Neural cell (in vitro differentiated cells): ENCODE measurements around the gene MEP1B. TPM values are rescaled to one million over a fixed set of nuclear protein-coding genes. Genes with fewer than 3 reads are reported as not detected.

Experiments used
- H2AFZ ChIP-seq: fragments of 200-600, 300-800 bp; sonication (generic), shearing (Covaris generic); 2 replicates; pipeline ENCODE4 v1.6.0; 2014; ENCODE audit warnings: low read depth, mild to moderate bottlenecking, antibody characterized with exemption, low read length, moderate library complexity
- H3F3A ChIP-seq: fragments of 200-600 bp; shearing (Covaris generic); 2 replicates; pipeline ENCODE4 v1.6.1; 2016; ENCODE audit warnings: mild to moderate bottlenecking, moderate library complexity, mixed read lengths, antibody characterized with exemption, low read length; ENCODE audit not compliant: insufficient read depth, poor library complexity, severe bottlenecking
- H3K27ac ChIP-seq: fragments of 200-600, 300-800 bp; sonication (generic), shearing (Covaris generic); 2 replicates; pipeline ENCODE4 v1.5.1; 2014; ENCODE audit warnings: mild to moderate bottlenecking, low read length, moderate library complexity
- H3K27me3 ChIP-seq: fragments of 300-800, 200-600 bp; sonication (generic), shearing (Covaris generic); 2 replicates; pipeline ENCODE4 v1.6.0; 2014; ENCODE audit warnings: mild to moderate bottlenecking, low read depth, low read length, moderate library complexity; ENCODE audit not compliant: insufficient read depth
- H3K36me3 ChIP-seq: fragments of 300-800, 200-600 bp; sonication (generic), shearing (Covaris generic); 2 replicates; pipeline ENCODE4 v1.5.1; 2014; ENCODE audit warnings: mild to moderate bottlenecking, antibody characterized with exemption, low read length, moderate library complexity; ENCODE audit not compliant: insufficient read depth
- H3K4me2 ChIP-seq: fragments of 300-800, 200-600 bp; sonication (generic), shearing (Covaris generic); 2 replicates; pipeline ENCODE4 v1.6.0; 2014; ENCODE audit warnings: mild to moderate bottlenecking, low read length
- H3K4me3 ChIP-seq: fragments of 300-800, 200-600 bp; sonication (generic), shearing (Covaris generic); 2 replicates; pipeline ENCODE4 v1.5.1; 2014; ENCODE audit warnings: mild to moderate bottlenecking, low read length, moderate library complexity
- H3K79me2 ChIP-seq: fragments of 200-600 bp; shearing (Covaris generic); replicated peaks from 2 replicates; pipeline ENCODE4 v1.6.0; 2014; ENCODE audit warnings: mild to moderate bottlenecking, low read length, moderate library complexity; ENCODE audit not compliant: insufficient read depth
- H3K9ac ChIP-seq: fragments of 300-800, 200-600 bp; sonication (generic), shearing (Covaris generic); 2 replicates; pipeline ENCODE4 v1.6.1; 2016; ENCODE audit warnings: mild to moderate bottlenecking, low read length, mixed read lengths
- H3K9me2 ChIP-seq: fragments of 200-600 bp; shearing (Covaris generic); 2 replicates; pipeline ENCODE4 v1.6.1; 2016; ENCODE audit warnings: mild to moderate bottlenecking, low read length, mixed read lengths; ENCODE audit not compliant: insufficient read depth
- H3K9me3 ChIP-seq: fragments of 200-600, 300-800 bp; sonication (generic), shearing (Covaris generic); 2 replicates; pipeline ENCODE4 v1.6.1; 2016; ENCODE audit warnings: mild to moderate bottlenecking, mixed run types, low read length, moderate library complexity, mixed read lengths
- H4K20me1 ChIP-seq: fragments of 200-600 bp; shearing (Covaris generic); 2 replicates; pipeline ENCODE4 v1.6.1; 2016; ENCODE audit warnings: mild to moderate bottlenecking, mixed run types; ENCODE audit not compliant: insufficient read depth
- EP300 ChIP-seq: fragments of 450-650 bp; conservative IDR thresholded peaks from 2 replicates; pipeline ENCODE4 v1.6.1; 2014; ENCODE audit warnings: antibody characterized with exemption, mild to moderate bottlenecking, moderate library complexity; ENCODE audit not compliant: poor library complexity, severe bottlenecking
- EZH2 ChIP-seq: fragments of 200-600, 300-800 bp; shearing (Covaris generic), sonication (generic); IDR thresholded peaks from 2 replicates; pipeline ENCODE4 v1.6.1; 2014; ENCODE audit warnings: antibody characterized with exemption, low read length, borderline replicate concordance, mild to moderate bottlenecking; ENCODE audit not compliant: insufficient read depth, poor library complexity, severe bottlenecking
- MXI1 ChIP-seq: fragments of 450-650 bp; conservative IDR thresholded peaks from 2 replicates; pipeline ENCODE4 v1.6.1; 2014; ENCODE audit warnings: antibody characterized with exemption, mild to moderate bottlenecking; ENCODE audit not compliant: poor library complexity, severe bottlenecking
- POLR2AphosphoS5 ChIP-seq: IDR thresholded peaks from 2 replicates; pipeline ENCODE4 v1.6.1; 2012
- RAD21 ChIP-seq: fragments of 450-650 bp; conservative IDR thresholded peaks from 2 replicates; pipeline ENCODE4 v1.6.1; 2014; ENCODE audit warnings: antibody characterized with exemption, mild to moderate bottlenecking, moderate library complexity
- SMC3 ChIP-seq: fragments of 450-650 bp; conservative IDR thresholded peaks from 2 replicates; pipeline ENCODE4 v1.6.1; 2014; ENCODE audit warnings: antibody characterized with exemption, mild to moderate bottlenecking, moderate library complexity; ENCODE audit not compliant: poor library complexity
- TAF1 ChIP-seq: IDR thresholded peaks from 2 replicates; pipeline ENCODE4 v1.6.1; 2012; ENCODE audit warnings: low read depth
- polyA plus RNA-seq: library from polyadenylated mRNA; depleted of rRNA; stranded (reverse); fragments of >200 nt; gene quantifications from 2 replicates; pipeline ENCODE4 v1.2.3, GENCODE V29; 2014
- TF ChIP-seq, protein P1 (sequence below): fragments of 450-650 bp; IDR thresholded peaks from 2 replicates; pipeline ENCODE4 v1.5.1; 2014; ENCODE audit warnings: antibody characterized with exemption, mild to moderate bottlenecking, moderate library complexity; ENCODE audit not compliant: poor library complexity, severe bottlenecking
- TF ChIP-seq, protein P2 (sequence below): IDR thresholded peaks from 2 replicates; pipeline ENCODE4 v1.6.1; 2012; ENCODE audit warnings: borderline replicate concordance

MEP1B gene
- polyA plus RNA-seq, 1 donor from 2014 or later: not detected

DNA sequence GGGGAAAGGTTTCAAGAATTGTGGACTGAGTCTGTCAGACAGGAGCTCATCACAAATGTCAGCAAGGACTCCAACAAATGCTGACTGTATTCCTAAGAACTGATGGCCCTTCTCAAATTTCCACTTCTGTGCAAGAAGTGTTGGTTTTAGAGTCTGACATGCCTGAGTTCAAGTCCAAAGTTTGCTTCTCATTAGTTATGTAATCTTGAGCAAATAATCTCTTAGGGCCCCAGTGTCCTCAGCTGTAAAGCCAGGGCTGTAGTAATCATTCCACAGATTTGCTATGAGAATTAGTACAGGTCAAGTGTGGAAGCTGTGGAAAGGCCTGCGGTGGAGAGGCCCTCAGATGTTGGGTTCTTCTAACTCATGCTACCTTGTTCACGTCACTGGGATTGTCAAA, 23.9 kb downstream of the MEP1B start:
- TF ChIP-seq MXI1 (no peak), TAF1 (no peak), RAD21 (no peak), POLR2AphosphoS5 (no peak), EP300 (no peak), SMC3 (no peak), EZH2 (no peak)
- TF ChIP-seq, protein P1, sequence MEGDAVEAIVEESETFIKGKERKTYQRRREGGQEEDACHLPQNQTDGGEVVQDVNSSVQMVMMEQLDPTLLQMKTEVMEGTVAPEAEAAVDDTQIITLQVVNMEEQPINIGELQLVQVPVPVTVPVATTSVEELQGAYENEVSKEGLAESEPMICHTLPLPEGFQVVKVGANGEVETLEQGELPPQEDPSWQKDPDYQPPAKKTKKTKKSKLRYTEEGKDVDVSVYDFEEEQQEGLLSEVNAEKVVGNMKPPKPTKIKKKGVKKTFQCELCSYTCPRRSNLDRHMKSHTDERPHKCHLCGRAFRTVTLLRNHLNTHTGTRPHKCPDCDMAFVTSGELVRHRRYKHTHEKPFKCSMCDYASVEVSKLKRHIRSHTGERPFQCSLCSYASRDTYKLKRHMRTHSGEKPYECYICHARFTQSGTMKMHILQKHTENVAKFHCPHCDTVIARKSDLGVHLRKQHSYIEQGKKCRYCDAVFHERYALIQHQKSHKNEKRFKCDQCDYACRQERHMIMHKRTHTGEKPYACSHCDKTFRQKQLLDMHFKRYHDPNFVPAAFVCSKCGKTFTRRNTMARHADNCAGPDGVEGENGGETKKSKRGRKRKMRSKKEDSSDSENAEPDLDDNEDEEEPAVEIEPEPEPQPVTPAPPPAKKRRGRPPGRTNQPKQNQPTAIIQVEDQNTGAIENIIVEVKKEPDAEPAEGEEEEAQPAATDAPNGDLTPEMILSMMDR: no peak
- TF ChIP-seq, protein P2, sequence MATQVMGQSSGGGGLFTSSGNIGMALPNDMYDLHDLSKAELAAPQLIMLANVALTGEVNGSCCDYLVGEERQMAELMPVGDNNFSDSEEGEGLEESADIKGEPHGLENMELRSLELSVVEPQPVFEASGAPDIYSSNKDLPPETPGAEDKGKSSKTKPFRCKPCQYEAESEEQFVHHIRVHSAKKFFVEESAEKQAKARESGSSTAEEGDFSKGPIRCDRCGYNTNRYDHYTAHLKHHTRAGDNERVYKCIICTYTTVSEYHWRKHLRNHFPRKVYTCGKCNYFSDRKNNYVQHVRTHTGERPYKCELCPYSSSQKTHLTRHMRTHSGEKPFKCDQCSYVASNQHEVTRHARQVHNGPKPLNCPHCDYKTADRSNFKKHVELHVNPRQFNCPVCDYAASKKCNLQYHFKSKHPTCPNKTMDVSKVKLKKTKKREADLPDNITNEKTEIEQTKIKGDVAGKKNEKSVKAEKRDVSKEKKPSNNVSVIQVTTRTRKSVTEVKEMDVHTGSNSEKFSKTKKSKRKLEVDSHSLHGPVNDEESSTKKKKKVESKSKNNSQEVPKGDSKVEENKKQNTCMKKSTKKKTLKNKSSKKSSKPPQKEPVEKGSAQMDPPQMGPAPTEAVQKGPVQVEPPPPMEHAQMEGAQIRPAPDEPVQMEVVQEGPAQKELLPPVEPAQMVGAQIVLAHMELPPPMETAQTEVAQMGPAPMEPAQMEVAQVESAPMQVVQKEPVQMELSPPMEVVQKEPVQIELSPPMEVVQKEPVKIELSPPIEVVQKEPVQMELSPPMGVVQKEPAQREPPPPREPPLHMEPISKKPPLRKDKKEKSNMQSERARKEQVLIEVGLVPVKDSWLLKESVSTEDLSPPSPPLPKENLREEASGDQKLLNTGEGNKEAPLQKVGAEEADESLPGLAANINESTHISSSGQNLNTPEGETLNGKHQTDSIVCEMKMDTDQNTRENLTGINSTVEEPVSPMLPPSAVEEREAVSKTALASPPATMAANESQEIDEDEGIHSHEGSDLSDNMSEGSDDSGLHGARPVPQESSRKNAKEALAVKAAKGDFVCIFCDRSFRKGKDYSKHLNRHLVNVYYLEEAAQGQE: no peak
- no peak overlapping the region for H3K4me3 ChIP-seq
- no peak overlapping the region for H3K4me2 ChIP-seq
- no peak overlapping the region for H3K9ac ChIP-seq
- H3K27ac ChIP-seq: no peak overlapping the region
- H3K9me2 ChIP-seq: no peaks in the 10 kb centered on the region
- no peak overlapping the region for H2AFZ ChIP-seq
- no peaks in the 10 kb centered on the region for H3K27me3 ChIP-seq
- no peaks in the 10 kb centered on the region for H3K36me3 ChIP-seq
- H3F3A ChIP-seq: no peaks in the 10 kb centered on the region
- no peaks in the 10 kb centered on the region for H3K9me3 ChIP-seq
- no peaks in the 10 kb centered on the region for H3K79me2 ChIP-seq
- no peaks in the 10 kb centered on the region for H4K20me1 ChIP-seq

DNA sequence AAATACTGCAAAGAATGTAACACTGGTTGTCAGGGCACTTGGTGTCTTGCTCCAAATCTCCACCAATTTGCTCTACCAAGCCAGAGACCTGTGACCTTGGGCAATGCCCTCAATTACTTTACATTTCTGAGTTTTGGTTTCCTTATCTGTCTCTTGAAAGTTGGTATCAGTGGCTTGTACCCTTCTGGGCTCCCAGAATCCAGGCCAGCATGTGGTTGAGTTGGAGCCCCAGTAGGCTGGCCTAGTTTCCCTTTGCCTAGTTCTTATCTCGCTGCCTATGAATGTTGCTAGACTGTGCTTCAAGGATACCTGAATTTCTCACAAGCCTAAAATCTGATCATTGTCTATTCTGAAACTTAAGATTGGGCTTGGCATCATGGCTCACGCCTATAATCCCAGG, 26.6 kb downstream of the MEP1B start:
- Histone ChIP-seq H3K9me3 (no peaks in the 10 kb centered on the region), H3K9me2 (no peaks in the 10 kb centered on the region), H3K4me2 (no peak overlapping the region), H3K9ac (no peak overlapping the region), H3K27ac (no peak overlapping the region), H3K36me3 (no peaks in the 10 kb centered on the region), H3K4me3 (no peak overlapping the region), H4K20me1 (no peaks in the 10 kb centered on the region), H3K27me3 (no peaks in the 10 kb centered on the region), H2AFZ (no peak overlapping the region), H3F3A (no peaks in the 10 kb centered on the region), H3K79me2 (no peaks in the 10 kb centered on the region)
- TF ChIP-seq MXI1 (no peak), EZH2 (no peak), RAD21 (no peak), EP300 (no peak), TAF1 (no peak), POLR2AphosphoS5 (no peak), SMC3 (no peak)
- TF ChIP-seq, protein P1: no peak
- TF ChIP-seq, protein P2: no peak
